Measurements from ENCODE around the gene AQP12B.
A peak's percentile ranks its signal among the peaks of the same experiment; 100 is the strongest.

AQP12B gene

DNA sequence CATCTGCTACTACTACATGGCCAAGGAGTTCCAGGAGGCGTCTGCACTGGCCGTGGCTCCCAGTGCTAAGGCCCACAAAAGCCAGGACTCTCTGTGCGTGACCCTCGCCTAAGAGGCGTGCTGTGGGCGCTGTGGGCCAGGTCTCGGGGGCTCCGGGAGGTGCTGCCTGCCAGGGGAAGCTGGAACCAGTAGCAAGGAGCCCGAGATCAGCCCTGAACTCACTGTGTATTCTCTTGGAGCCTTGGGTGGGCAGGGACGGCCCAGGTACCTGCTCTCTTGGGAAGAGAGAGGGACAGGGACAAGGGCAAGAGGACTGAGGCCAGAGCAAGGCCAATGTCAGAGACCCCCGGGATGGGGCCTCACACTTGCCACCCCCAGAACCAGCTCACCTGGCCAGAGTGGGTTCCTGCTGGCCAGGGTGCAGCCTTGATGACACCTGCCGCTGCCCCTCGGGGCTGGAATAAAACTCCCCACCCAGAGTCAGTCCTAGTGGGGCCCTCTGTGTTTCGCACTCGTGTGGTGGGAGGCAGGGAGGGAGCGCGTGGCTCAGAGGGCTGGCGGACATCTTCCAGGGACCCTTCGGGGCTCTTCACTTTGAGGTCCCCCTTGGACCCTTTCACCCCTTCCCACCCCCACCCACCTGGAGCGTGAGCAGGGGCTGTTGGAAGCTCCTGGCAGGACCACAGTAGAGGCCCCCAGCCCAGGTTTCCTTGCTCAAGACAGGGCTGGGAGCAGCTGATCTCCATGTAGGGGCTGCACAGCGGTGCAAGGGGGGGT, 51.7 kb downstream of the AQP12B start (continued):
- TF ChIP-seq SCRT2 (tag by site-specific recombination; IDR thresholded peaks at IDR 0.05) (no peak), ZNF549 (tag by site-specific recombination; IDR thresholded peaks at IDR 0.05) (no peak), ZNF350 (tag by site-specific recombination; IDR thresholded peaks at IDR 0.05) (no peak), ZNF239 (tag by site-specific recombination; IDR thresholded peaks at IDR 0.05) (no peak), ZEB2 (tag by site-specific recombination; IDR thresholded peaks at IDR 0.05) (no peak)
- TF ChIP-seq, protein P1, sequence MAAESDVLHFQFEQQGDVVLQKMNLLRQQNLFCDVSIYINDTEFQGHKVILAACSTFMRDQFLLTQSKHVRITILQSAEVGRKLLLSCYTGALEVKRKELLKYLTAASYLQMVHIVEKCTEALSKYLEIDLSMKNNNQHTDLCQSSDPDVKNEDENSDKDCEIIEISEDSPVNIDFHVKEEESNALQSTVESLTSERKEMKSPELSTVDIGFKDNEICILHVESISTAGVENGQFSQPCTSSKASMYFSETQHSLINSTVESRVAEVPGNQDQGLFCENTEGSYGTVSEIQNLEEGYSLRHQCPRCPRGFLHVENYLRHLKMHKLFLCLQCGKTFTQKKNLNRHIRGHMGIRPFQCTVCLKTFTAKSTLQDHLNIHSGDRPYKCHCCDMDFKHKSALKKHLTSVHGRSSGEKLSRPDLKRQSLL (tag by site-specific recombination; IDR thresholded peaks at IDR 0.05): no peak
- TF ChIP-seq, protein P2, sequence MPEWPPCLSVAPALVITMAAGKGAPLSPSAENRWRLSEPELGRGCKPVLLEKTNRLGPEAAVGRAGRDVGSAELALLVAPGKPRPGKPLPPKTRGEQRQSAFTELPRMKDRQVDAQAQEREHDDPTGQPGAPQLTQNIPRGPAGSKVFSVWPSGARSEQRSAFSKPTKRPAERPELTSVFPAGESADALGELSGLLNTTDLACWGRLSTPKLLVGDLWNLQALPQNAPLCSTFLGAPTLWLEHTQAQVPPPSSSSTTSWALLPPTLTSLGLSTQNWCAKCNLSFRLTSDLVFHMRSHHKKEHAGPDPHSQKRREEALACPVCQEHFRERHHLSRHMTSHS (tag by site-specific recombination; IDR thresholded peaks at IDR 0.05): no peak

DNA sequence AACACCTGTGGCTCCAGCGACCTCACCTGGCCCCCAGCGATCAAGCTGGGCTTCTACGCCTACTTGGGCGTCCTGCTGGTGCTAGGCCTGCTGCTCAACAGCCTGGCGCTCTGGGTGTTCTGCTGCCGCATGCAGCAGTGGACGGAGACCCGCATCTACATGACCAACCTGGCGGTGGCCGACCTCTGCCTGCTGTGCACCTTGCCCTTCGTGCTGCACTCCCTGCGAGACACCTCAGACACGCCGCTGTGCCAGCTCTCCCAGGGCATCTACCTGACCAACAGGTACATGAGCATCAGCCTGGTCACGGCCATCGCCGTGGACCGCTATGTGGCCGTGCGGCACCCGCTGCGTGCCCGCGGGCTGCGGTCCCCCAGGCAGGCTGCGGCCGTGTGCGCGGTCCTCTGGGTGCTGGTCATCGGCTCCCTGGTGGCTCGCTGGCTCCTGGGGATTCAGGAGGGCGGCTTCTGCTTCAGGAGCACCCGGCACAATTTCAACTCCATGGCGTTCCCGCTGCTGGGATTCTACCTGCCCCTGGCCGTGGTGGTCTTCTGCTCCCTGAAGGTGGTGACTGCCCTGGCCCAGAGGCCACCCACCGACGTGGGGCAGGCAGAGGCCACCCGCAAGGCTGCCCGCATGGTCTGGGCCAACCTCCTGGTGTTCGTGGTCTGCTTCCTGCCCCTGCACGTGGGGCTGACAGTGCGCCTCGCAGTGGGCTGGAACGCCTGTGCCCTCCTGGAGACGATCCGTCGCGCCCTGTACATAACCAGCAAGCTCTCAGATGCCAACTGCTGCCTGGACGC, 52.5 kb downstream of the AQP12B start:
- ChIA-PET POLR2A (no interaction called here), CTCF (interaction anchor here (1.2 kb wide), 1 partner anchor 11 kb away, joined by 3 read pairs; no protein-coding TSS in a partner anchor)
- Histone ChIP-seq H3K9me3 (ENCODE audit: control insufficient read depth, insufficient read depth, low read depth, low read length) (no peaks in the 10 kb centered on the region), H3K36me3 (ENCODE audit: control insufficient read depth in 2 of 2, insufficient read depth in 1 of 2, low read length in 2 of 2) (no peaks in the 10 kb centered on the region), H3K27ac (ENCODE audit: extremely low read depth, low read depth, low read length) (no peak overlapping the region), H3K4me1 (ENCODE audit: control insufficient read depth, insufficient read depth, low read length) (no peaks in the 10 kb centered on the region), H3K4me3 (ENCODE audit: low read depth, low read length) (no peak overlapping the region)
- TF ChIP-seq, protein P3, sequence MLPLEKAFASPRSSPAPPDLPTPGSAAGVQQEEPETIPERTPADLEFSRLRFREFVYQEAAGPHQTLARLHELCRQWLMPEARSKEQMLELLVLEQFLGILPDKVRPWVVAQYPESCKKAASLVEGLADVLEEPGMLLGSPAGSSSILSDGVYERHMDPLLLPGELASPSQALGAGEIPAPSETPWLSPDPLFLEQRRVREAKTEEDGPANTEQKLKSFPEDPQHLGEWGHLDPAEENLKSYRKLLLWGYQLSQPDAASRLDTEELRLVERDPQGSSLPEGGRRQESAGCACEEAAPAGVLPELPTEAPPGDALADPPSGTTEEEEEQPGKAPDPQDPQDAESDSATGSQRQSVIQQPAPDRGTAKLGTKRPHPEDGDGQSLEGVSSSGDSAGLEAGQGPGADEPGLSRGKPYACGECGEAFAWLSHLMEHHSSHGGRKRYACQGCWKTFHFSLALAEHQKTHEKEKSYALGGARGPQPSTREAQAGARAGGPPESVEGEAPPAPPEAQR (tag by site-specific recombination; IDR thresholded peaks at IDR 0.05): no peak
- 0 out of 2 replicates have a peak, but pooled peaks have one; percentile 17 for TF ChIP-seq SCRT2 (tag by site-specific recombination; IDR thresholded peaks at IDR 0.05)

- no peak overlapping the region for H3K27ac ChIP-seq (ENCODE audit: extremely low read depth, low read depth, low read length)
- no peaks in the 10 kb centered on the region for H3K36me3 ChIP-seq (ENCODE audit: control insufficient read depth in 2 of 2, insufficient read depth in 1 of 2, low read length in 2 of 2)
- CTCF ChIA-PET: no interaction called here
- POLR2A ChIA-PET: interaction anchor here (0.8 kb wide), 1 partner anchor 14 kb away, joined by 4 read pairs; no protein-coding TSS in a partner anchor
- no peaks in the 10 kb centered on the region for H3K9me3 ChIP-seq (ENCODE audit: control insufficient read depth, insufficient read depth, low read depth, low read length)
- TF ChIP-seq ZBTB20 (tag by site-specific recombination; IDR thresholded peaks at IDR 0.05) (no peak), ZNF624 (tag by site-specific recombination; IDR thresholded peaks at IDR 0.05) (no peak), ZNF350 (tag by site-specific recombination; IDR thresholded peaks at IDR 0.05) (no peak)
- H3K4me3 ChIP-seq (ENCODE audit: low read depth, low read length): no peak overlapping the region
- no peaks in the 10 kb centered on the region for H3K4me1 ChIP-seq (ENCODE audit: control insufficient read depth, insufficient read depth, low read length)
These were observed 53.1 kb downstream of the AQP12B start for GRCh38 chr2:240629619-240629967.

DNA sequence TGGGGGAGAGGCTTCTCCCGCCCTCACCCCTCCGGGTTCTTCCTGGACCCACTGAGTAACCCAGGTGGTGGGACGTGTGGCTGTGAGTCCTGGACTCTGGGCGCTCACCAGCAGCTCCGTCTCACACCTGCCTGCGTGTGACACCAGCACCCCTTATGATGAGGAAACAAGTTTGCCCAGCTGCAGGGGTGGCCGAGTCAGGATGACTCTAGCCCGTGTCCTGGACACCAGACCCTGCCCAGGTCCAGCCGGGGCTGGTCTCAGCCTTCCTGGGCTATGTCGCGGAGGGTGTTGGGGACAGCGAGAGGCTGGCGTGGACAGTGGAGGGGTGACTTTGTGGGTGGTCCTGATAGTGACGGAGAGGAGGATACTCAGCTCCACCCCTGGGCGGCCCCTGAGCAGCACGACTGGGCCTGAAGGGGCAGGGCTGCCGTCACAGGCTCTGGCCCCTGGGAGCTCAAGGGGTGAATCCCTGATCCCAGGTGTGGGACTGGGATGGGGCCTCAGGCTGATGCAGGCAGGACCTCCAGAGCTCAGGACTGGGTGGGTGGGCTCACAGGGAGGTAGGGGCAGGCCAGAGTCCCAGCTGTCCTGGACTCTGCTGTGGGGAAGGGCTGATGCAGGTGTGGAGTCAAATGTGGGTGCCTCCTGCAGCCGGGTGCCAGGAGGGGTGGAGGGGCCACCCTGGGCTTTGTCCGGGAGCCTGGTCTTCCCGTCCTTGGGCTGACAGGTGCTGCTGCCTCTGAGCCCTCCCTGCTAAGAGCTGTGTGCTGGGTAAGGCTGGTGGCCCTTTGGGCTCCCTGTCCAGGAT, 53.7 kb downstream of the AQP12B start:
- Histone ChIP-seq H3K4me3 (ENCODE audit: low read depth, low read length) (no peak overlapping the region), H3K27ac (ENCODE audit: extremely low read depth, low read depth, low read length) (no peak overlapping the region), H3K9me3 (ENCODE audit: control insufficient read depth, insufficient read depth, low read depth, low read length) (no peaks in the 10 kb centered on the region), H3K4me1 (ENCODE audit: control insufficient read depth, insufficient read depth, low read length) (no peaks in the 10 kb centered on the region), H3K36me3 (ENCODE audit: control insufficient read depth in 2 of 2, insufficient read depth in 1 of 2, low read length in 2 of 2) (no peaks in the 10 kb centered on the region)
- ChIA-PET POLR2A (interaction anchor here (0.8 kb wide), 1 partner anchor 15 kb away, joined by 4 read pairs; no protein-coding TSS in a partner anchor), CTCF (no interaction called here)
- TF ChIP-seq ZNF48 (tag by site-specific recombination; IDR thresholded peaks at IDR 0.05) (no peak), ZNF416 (tag by site-specific recombination; IDR thresholded peaks at IDR 0.05) (no peak)
- TF ChIP-seq, protein P4, sequence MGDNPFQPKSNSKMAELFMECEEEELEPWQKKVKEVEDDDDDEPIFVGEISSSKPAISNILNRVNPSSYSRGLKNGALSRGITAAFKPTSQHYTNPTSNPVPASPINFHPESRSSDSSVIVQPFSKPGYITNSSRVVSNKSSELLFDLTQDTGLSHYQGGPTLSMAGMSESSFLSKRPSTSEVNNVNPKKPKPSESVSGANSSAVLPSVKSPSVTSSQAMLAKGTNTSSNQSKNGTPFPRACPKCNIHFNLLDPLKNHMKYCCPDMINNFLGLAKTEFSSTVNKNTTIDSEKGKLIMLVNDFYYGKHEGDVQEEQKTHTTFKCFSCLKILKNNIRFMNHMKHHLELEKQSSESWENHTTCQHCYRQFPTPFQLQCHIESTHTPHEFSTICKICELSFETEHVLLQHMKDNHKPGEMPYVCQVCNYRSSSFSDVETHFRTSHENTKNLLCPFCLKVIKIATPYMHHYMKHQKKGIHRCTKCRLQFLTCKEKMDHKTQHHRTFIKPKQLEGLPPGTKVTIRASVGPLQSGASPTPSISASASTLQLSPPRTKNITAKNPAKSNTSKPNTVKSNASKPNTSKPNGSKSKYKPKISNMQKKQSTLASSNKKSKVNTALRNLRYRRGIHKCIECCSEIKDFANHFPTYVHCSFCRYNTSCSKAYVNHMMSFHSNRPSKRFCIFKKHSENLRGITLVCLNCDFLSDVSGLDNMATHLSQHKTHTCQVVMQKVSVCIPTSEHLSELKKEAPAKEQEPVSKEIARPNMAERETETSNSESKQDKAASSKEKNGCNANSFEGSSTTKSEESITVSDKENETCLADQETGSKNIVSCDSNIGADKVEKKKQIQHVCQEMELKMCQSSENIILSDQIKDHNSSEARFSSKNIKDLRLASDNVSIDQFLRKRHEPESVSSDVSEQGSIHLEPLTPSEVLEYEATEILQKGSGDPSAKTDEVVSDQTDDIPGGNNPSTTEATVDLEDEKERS (tag by site-specific recombination; IDR thresholded peaks at IDR 0.05): no peak
- TF ChIP-seq, protein P1 (tag by site-specific recombination; IDR thresholded peaks at IDR 0.05): no peak

Data from HEK293 (cell line).